ENCODE data around the gene RPS25.

RPS25 gene

GRCh38 chr11:119054418-119054817 is 36.3 kb upstream of the RPS25 start:
- Histone ChIP-seq H3K36me3 (ENCODE audit: control insufficient read depth, insufficient read depth, low read length) (peaks cover 64% of the 10 kb centered on the region), H3K27ac (ENCODE audit: low read depth, low read length, severe bottlenecking) (no peak overlapping the region), H3K4me3 (ENCODE audit: extremely low read depth, insufficient read depth, low read length, poor library complexity, severe bottlenecking) (no peak overlapping the region), H3K9me3 (ENCODE audit: control insufficient read depth, low read length) (no peaks in the 10 kb centered on the region), H3K4me1 (ENCODE audit: control insufficient read depth, insufficient read depth, low read length, poor library complexity, severe bottlenecking) (peaks cover 10% of the 10 kb centered on the region)
- WGBS, 2 experiments (ENCODE audit: insufficient coverage in 2 of 2): 97 to 98% methylated on average over 10 of the region's 10 CpGs

- H3K36me3 ChIP-seq (ENCODE audit: control insufficient read depth, insufficient read depth, low read length): peaks cover 85% of the 10 kb centered on the region
- H3K27ac ChIP-seq (ENCODE audit: low read depth, low read length, severe bottlenecking): no peak overlapping the region
- H3K4me3 ChIP-seq (ENCODE audit: extremely low read depth, insufficient read depth, low read length, poor library complexity, severe bottlenecking): no peak overlapping the region
- WGBS, 2 experiments (ENCODE audit: insufficient coverage in 2 of 2): 93 to 99% methylated on average over 21 to 22 of the region's 23 CpGs
- peaks cover 10% of the 10 kb centered on the region for H3K4me1 ChIP-seq (ENCODE audit: control insufficient read depth, insufficient read depth, low read length, poor library complexity, severe bottlenecking)
- H3K9me3 ChIP-seq (ENCODE audit: control insufficient read depth, low read length): no peaks in the 10 kb centered on the region
Observed at GRCh38 chr11:119052163-119052814, 34.1 kb upstream of the RPS25 start.

- Histone ChIP-seq H3K36me3 (ENCODE audit: control insufficient read depth, insufficient read depth, low read length) (peaks cover 91% of the 10 kb centered on the region), H3K4me3 (ENCODE audit: extremely low read depth, insufficient read depth, low read length, poor library complexity, severe bottlenecking) (no peak overlapping the region), H3K27ac (ENCODE audit: low read depth, low read length, severe bottlenecking) (no peak overlapping the region), H3K9me3 (ENCODE audit: control insufficient read depth, low read length) (no peaks in the 10 kb centered on the region), H3K4me1 (ENCODE audit: control insufficient read depth, insufficient read depth, low read length, poor library complexity, severe bottlenecking) (peaks cover 10% of the 10 kb centered on the region)
- 93 to 94% methylated on average over 12 to 13 of the region's 17 CpGs for WGBS, 2 experiments (ENCODE audit: insufficient coverage in 2 of 2)
Observed at GRCh38 chr11:119051440-119052162, 33.5 kb upstream of the RPS25 start.

GRCh38 chr11:119049081-119049480 is 30.9 kb upstream of the RPS25 start:
- peaks cover 2% of the 10 kb centered on the region for H3K4me1 ChIP-seq (ENCODE audit: control insufficient read depth, insufficient read depth, low read length, poor library complexity, severe bottlenecking)
- H3K4me3 ChIP-seq (ENCODE audit: extremely low read depth, insufficient read depth, low read length, poor library complexity, severe bottlenecking): no peak overlapping the region
- WGBS, 2 experiments (ENCODE audit: insufficient coverage in 2 of 2): 90 to 100% methylated on average over 4 to 5 of the region's 7 CpGs
- peaks cover 97% of the 10 kb centered on the region for H3K36me3 ChIP-seq (ENCODE audit: control insufficient read depth, insufficient read depth, low read length)
- no peak overlapping the region for H3K27ac ChIP-seq (ENCODE audit: low read depth, low read length, severe bottlenecking)
- no peaks in the 10 kb centered on the region for H3K9me3 ChIP-seq (ENCODE audit: control insufficient read depth, low read length)

- 97 to 100% methylated on average over 5 to 6 of the region's 9 CpGs for WGBS, 2 experiments (ENCODE audit: insufficient coverage in 2 of 2)
Observed at GRCh38 chr11:119048644-119049043, 30.5 kb upstream of the RPS25 start.

GRCh38 chr11:119047205-119047604 is 29.1 kb upstream of the RPS25 start:
- Histone ChIP-seq H3K27ac (ENCODE audit: low read depth, low read length, severe bottlenecking) (no peak overlapping the region), H3K9me3 (ENCODE audit: control insufficient read depth, low read length) (no peaks in the 10 kb centered on the region), H3K4me3 (ENCODE audit: extremely low read depth, insufficient read depth, low read length, poor library complexity, severe bottlenecking) (no peak overlapping the region), H3K36me3 (ENCODE audit: control insufficient read depth, insufficient read depth, low read length) (peaks cover 78% of the 10 kb centered on the region), H3K4me1 (ENCODE audit: control insufficient read depth, insufficient read depth, low read length, poor library complexity, severe bottlenecking) (peaks cover 2% of the 10 kb centered on the region)
- WGBS, 2 experiments (ENCODE audit: insufficient coverage in 2 of 2): 89 to 94% methylated on average over 6 of the region's 6 CpGs

More at GRCh38 chr11:119048644-119049043, 30.5 kb upstream of the RPS25 start:
- no peak overlapping the region for H3K4me3 ChIP-seq (ENCODE audit: extremely low read depth, insufficient read depth, low read length, poor library complexity, severe bottlenecking)
- H3K36me3 ChIP-seq (ENCODE audit: control insufficient read depth, insufficient read depth, low read length): peaks cover 92% of the 10 kb centered on the region
- no peak overlapping the region for H3K27ac ChIP-seq (ENCODE audit: low read depth, low read length, severe bottlenecking)
- no peaks in the 10 kb centered on the region for H3K9me3 ChIP-seq (ENCODE audit: control insufficient read depth, low read length)
- H3K4me1 ChIP-seq (ENCODE audit: control insufficient read depth, insufficient read depth, low read length, poor library complexity, severe bottlenecking): peaks cover 2% of the 10 kb centered on the region

GRCh38 chr11:119046489-119046888 is 28.3 kb upstream of the RPS25 start:
- peaks cover 3% of the 10 kb centered on the region for H3K4me1 ChIP-seq (ENCODE audit: control insufficient read depth, insufficient read depth, low read length, poor library complexity, severe bottlenecking)
- 95 to 96% methylated on average over 5 to 6 of the region's 6 CpGs for WGBS, 2 experiments (ENCODE audit: insufficient coverage in 2 of 2)
- H3K9me3 ChIP-seq (ENCODE audit: control insufficient read depth, low read length): no peaks in the 10 kb centered on the region
- H3K4me3 ChIP-seq (ENCODE audit: extremely low read depth, insufficient read depth, low read length, poor library complexity, severe bottlenecking): no peak overlapping the region
- peaks cover 71% of the 10 kb centered on the region for H3K36me3 ChIP-seq (ENCODE audit: control insufficient read depth, insufficient read depth, low read length)
- H3K27ac ChIP-seq (ENCODE audit: low read depth, low read length, severe bottlenecking): no peak overlapping the region

- Histone ChIP-seq H3K36me3 (ENCODE audit: control insufficient read depth, insufficient read depth, low read length) (peaks cover 53% of the 10 kb centered on the region), H3K4me1 (ENCODE audit: control insufficient read depth, insufficient read depth, low read length, poor library complexity, severe bottlenecking) (peaks cover 7% of the 10 kb centered on the region), H3K27ac (ENCODE audit: low read depth, low read length, severe bottlenecking) (no peak overlapping the region), H3K4me3 (ENCODE audit: extremely low read depth, insufficient read depth, low read length, poor library complexity, severe bottlenecking) (no peak overlapping the region), H3K9me3 (ENCODE audit: control insufficient read depth, low read length) (no peaks in the 10 kb centered on the region)
- WGBS, 2 experiments (ENCODE audit: insufficient coverage in 2 of 2): 91 to 98% methylated on average over 4 of the region's 6 CpGs
Observed at GRCh38 chr11:119044708-119045107, 26.6 kb upstream of the RPS25 start.

- Histone ChIP-seq H3K36me3 (ENCODE audit: control insufficient read depth, insufficient read depth, low read length) (peaks cover 35% of the 10 kb centered on the region), H3K9me3 (ENCODE audit: control insufficient read depth, low read length) (no peaks in the 10 kb centered on the region), H3K4me3 (ENCODE audit: extremely low read depth, insufficient read depth, low read length, poor library complexity, severe bottlenecking) (no peak overlapping the region), H3K27ac (ENCODE audit: low read depth, low read length, severe bottlenecking) (no peak overlapping the region), H3K4me1 (ENCODE audit: control insufficient read depth, insufficient read depth, low read length, poor library complexity, severe bottlenecking) (peaks cover 7% of the 10 kb centered on the region)
- 84 to 96% methylated on average over 4 to 7 of the region's 9 CpGs for WGBS, 2 experiments (ENCODE audit: insufficient coverage in 2 of 2)
Observed at GRCh38 chr11:119042927-119043326, 24.8 kb upstream of the RPS25 start.

- Histone ChIP-seq H3K36me3 (ENCODE audit: control insufficient read depth, insufficient read depth, low read length) (peaks cover 26% of the 10 kb centered on the region), H3K27ac (ENCODE audit: low read depth, low read length, severe bottlenecking) (no peak overlapping the region), H3K4me3 (ENCODE audit: extremely low read depth, insufficient read depth, low read length, poor library complexity, severe bottlenecking) (no peak overlapping the region), H3K4me1 (ENCODE audit: control insufficient read depth, insufficient read depth, low read length, poor library complexity, severe bottlenecking) (peaks cover 7% of the 10 kb centered on the region), H3K9me3 (ENCODE audit: control insufficient read depth, low read length) (no peaks in the 10 kb centered on the region)
- 88 to 91% methylated on average over 2 to 3 of the region's 4 CpGs for WGBS, 2 experiments (ENCODE audit: insufficient coverage in 2 of 2)
Observed at GRCh38 chr11:119041821-119042514, 23.8 kb upstream of the RPS25 start.
